ENCODE measurements around the gene KRTAP27-1. TPM values are rescaled to one million over a fixed set of nuclear protein-coding genes. Genes with fewer than 3 reads are reported as not detected.

The KRTAP27-1 gene
- total and polyA plus RNA-seq, 2 of the 8 experiments (the other 6 are each of a cell fraction or from before 2014, with no cell fraction given) = not detected

GRCh38 chr21:30382201-30382600 is 44.7 kb upstream of the KRTAP27-1 start:
- DNase-seq (ENCODE audit: low read depth in 1 of 2, low spot score in 2 of 2) (no peak), FAIRE-seq (no peak)
- Histone ChIP-seq H3K9ac (replicated peaks in 1 of 4; ENCODE audit: extremely low read depth in 1 of 4, low read depth in 3 of 4, low read length in 3 of 4) (no peak overlapping the region), H3K4ac (replicated peaks; ENCODE audit: insufficient read length, low read depth, low read length) (no peak overlapping the region), H2BK120ac (replicated peaks; ENCODE audit: low read depth, low read length) (no peak overlapping the region), H4K91ac (replicated peaks; ENCODE audit: insufficient read length, low read length) (no peak overlapping the region), H4K8ac (ENCODE audit: extremely low read depth, insufficient read depth, low read length) (no peak overlapping the region), H3K36me3 (ENCODE audit: control insufficient read depth in 2 of 4, insufficient read depth in 4 of 4, low read length in 3 of 4) (no peaks in the 10 kb centered on the region), H2BK15ac (ENCODE audit: low read length) (no peak overlapping the region), H3K27ac (ENCODE audit: low read depth, low read length) (no peak overlapping the region), H3K79me1 (ENCODE audit: low read depth, low read length) (no peaks in the 10 kb centered on the region), H4K20me1 (replicated peaks in 1 of 2; ENCODE audit: control insufficient read depth in 1 of 2, insufficient read depth in 2 of 2, low read length in 2 of 2) (no peaks in the 10 kb centered on the region), H3K27me3 (replicated peaks in 1 of 4; ENCODE audit: control insufficient read depth in 3 of 4, extremely low read depth in 1 of 4, insufficient read depth in 3 of 4, low read length in 3 of 4) (no peaks in the 10 kb centered on the region), H2AK5ac (ENCODE audit: low read depth, low read length) (no peak overlapping the region), H2AFZ (ENCODE audit: low read length) (no peak overlapping the region), H3K4me2 (ENCODE audit: insufficient read depth in 1 of 2, low read depth in 2 of 2, low read length in 2 of 2) (no peak overlapping the region), H4K5ac (ENCODE audit: insufficient read length, low read depth, low read length) (no peak overlapping the region), H3K79me2 (ENCODE audit: control insufficient read depth in 1 of 2, insufficient read depth in 2 of 2, low read length in 2 of 2) (no peaks in the 10 kb centered on the region), H3K56ac (replicated peaks; ENCODE audit: insufficient read length, low read depth, low read length) (no peak overlapping the region), H3K4me1 (replicated peaks in 1 of 4; ENCODE audit: control insufficient read depth in 3 of 4, insufficient read depth in 4 of 4, low read length in 3 of 4) (no peaks in the 10 kb centered on the region), H3K23me2 (ENCODE audit: low read depth, low read length) (no peaks in the 10 kb centered on the region), H2BK20ac (ENCODE audit: low read length) (no peak overlapping the region), H3K14ac (ENCODE audit: insufficient read length) (no peak overlapping the region), H2BK12ac (ENCODE audit: low read depth, low read length) (no peak overlapping the region), H3K9me3 (ENCODE audit: insufficient read depth in 2 of 2, low read depth in 1 of 2, low read length in 1 of 2) (no peaks in the 10 kb centered on the region), H3K23ac (ENCODE audit: insufficient read length) (no peak overlapping the region), H3K4me3 (ENCODE audit: extremely low read depth in 1 of 4, insufficient read depth in 2 of 4, low read depth in 3 of 4, low read length in 4 of 4) (no peak overlapping the region), H3K18ac (ENCODE audit: extremely low read depth, low read length) (no peak overlapping the region), H2BK5ac (ENCODE audit: low read depth, low read length) (no peak overlapping the region)
- ChIA-PET POLR2A (ENCODE audit: partially characterized antibody) (no interaction called here), CTCF (ENCODE audit: partially characterized antibody) (no interaction called here)
- TF ChIP-seq SIN3A (conservative IDR thresholded peaks at IDR 0.05 in 1 of 2, IDR thresholded peaks at IDR 0.05 in 1 of 2; ENCODE audit: low read depth in 1 of 2, low read length in 2 of 2) = no peak
- TF ChIP-seq KDM4A (IDR thresholded peaks at IDR 0.05; ENCODE audit: low read depth, low read length, severe bottlenecking) = no peak
- WGBS, 2 experiments (ENCODE audit: extremely low coverage in 1 of 2, insufficient coverage in 1 of 2, insufficient read length in 1 of 2, insufficient replicate concordance in 2 of 2, low coverage in 1 of 2, low lambda C conversion rate in 2 of 2, missing lambda C conversion rate in 1 of 2) = 100% methylated on average over 1 of the region's 1 CpG; no CpG with 5 or more reads in 1 of the 2 experiments

Data from H1 (cell line).